ENCODE data around the gene MBD1.

GRCh38 chr18:50307400-50307737, 26.0 kb upstream of the MBD1 start:
- TF ChIP-seq POLR2A (IDR thresholded peaks at IDR 0.05) (no peak), CTCF (IDR thresholded peaks at IDR 0.05) (no peak)
